PFSK-1 (cell line): ENCODE results near the gene LTBP1.

Experiments
- FOXP2 ChIP-seq: optimal IDR thresholded peaks from 2 replicates; pipeline ENCODE3; 2011; ENCODE audit warnings: borderline replicate concordance, control low read depth, inconsistent platforms; ENCODE audit not compliant: insufficient read depth; ENCODE audit errors: extremely low read length, extremely low read depth
- POLR2AphosphoS5 ChIP-seq: IDR thresholded peaks from 2 replicates; pipeline ENCODE4 v1.6.1; 2012; ENCODE audit warnings: low read depth, mild to moderate bottlenecking, control low read depth, low read length, moderate library complexity
- SIN3A ChIP-seq: IDR thresholded peaks from 2 replicates; pipeline ENCODE4 v1.6.1; 2012; ENCODE audit warnings: mild to moderate bottlenecking, low read length, moderate library complexity, borderline replicate concordance; ENCODE audit not compliant: insufficient read depth
- TAF1 ChIP-seq: IDR thresholded peaks from 2 replicates; pipeline ENCODE4 v1.6.1; 2012; ENCODE audit warnings: low read length, control low read depth, borderline replicate concordance; ENCODE audit not compliant: insufficient read depth
- TF ChIP-seq, protein P1 (sequence below), 2 experiments: IDR thresholded peaks; 2 replicates each; pipeline versions ENCODE4 v1.6.1 to v1.8.0; 2011 to 2012; ENCODE audit warnings: low read depth in 2 of 2, low read length in 2 of 2, control low read depth in 1 of 2, inconsistent platforms in 1 of 2, mild to moderate bottlenecking in 1 of 2, moderate library complexity in 1 of 2; ENCODE audit not compliant: insufficient read depth in 1 of 2

DNA sequence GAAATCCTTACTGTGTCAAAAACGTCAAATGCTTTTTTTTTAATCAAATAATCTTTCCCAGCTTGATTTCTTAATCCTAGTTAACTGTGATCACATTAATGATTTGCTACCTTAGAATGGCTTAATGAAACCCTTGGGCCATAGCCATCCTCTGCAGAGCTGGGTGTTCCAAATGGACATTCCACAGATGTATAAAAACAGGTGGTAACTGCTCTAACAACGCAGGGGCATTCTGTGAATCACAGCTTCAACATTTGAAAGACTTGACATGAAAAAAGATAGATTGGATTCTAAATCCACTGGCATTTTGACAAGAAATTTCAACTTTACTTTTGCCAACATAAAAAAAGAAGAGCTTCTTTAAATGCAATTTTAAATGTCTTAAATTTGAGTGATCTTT is 459.9 kb downstream of the LTBP1 start:
- TF ChIP-seq, protein P1, sequence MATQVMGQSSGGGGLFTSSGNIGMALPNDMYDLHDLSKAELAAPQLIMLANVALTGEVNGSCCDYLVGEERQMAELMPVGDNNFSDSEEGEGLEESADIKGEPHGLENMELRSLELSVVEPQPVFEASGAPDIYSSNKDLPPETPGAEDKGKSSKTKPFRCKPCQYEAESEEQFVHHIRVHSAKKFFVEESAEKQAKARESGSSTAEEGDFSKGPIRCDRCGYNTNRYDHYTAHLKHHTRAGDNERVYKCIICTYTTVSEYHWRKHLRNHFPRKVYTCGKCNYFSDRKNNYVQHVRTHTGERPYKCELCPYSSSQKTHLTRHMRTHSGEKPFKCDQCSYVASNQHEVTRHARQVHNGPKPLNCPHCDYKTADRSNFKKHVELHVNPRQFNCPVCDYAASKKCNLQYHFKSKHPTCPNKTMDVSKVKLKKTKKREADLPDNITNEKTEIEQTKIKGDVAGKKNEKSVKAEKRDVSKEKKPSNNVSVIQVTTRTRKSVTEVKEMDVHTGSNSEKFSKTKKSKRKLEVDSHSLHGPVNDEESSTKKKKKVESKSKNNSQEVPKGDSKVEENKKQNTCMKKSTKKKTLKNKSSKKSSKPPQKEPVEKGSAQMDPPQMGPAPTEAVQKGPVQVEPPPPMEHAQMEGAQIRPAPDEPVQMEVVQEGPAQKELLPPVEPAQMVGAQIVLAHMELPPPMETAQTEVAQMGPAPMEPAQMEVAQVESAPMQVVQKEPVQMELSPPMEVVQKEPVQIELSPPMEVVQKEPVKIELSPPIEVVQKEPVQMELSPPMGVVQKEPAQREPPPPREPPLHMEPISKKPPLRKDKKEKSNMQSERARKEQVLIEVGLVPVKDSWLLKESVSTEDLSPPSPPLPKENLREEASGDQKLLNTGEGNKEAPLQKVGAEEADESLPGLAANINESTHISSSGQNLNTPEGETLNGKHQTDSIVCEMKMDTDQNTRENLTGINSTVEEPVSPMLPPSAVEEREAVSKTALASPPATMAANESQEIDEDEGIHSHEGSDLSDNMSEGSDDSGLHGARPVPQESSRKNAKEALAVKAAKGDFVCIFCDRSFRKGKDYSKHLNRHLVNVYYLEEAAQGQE (IDR thresholded peaks at IDR 0.05; ENCODE audit: insufficient read depth in 1 of 2, low read depth in 2 of 2, low read length in 2 of 2) = no peak
- no peak for TF ChIP-seq POLR2AphosphoS5
- TF ChIP-seq TAF1 = no peak
- no peak for TF ChIP-seq SIN3A
- TF ChIP-seq FOXP2 = no peak
